Measurements from ENCODE around the gene CNTNAP4. TPM values are rescaled to one million over a fixed set of nuclear protein-coding genes. Genes with fewer than 3 reads are reported as not detected.

CNTNAP4 gene
- total and polyA plus RNA-seq, 2 of the 8 experiments (the other 6 are each of a cell fraction or from before 2014, with no cell fraction given): not detected

DNA sequence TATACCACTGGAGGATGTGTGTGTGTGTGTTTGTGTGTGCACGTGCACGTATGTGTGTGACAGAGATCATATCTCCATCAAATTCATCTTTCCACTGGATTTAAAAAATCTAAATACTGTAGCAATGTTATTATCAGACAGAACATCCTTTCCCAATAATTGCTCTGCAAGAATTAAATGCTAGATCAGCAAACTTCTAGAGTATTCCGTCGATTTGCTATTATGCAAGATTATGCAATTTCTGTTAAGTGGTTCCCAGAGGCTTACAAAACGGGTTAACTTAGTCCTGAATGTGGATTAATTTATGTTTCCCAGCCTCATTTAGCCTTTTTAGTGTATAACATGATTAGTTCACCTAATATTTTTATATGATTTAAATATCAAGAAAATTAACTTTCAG lies 44.5 kb upstream of the CNTNAP4 start (continued):
- TF ChIP-seq TEAD4 (IDR thresholded peaks at IDR 0.05; ENCODE audit: low read depth, low read length): no peak
- TF ChIP-seq RAD21 (IDR thresholded peaks at IDR 0.05 in 1 of 2, conservative IDR thresholded peaks at IDR 0.05 in 1 of 2; ENCODE audit: low read depth in 2 of 2, low read length in 2 of 2): no peak
- TF ChIP-seq CTBP2 (IDR thresholded peaks at IDR 0.05; ENCODE audit: borderline replicate concordance, insufficient read depth, insufficient read length, low read length): no peak
- no peak for TF ChIP-seq EZH2 (IDR thresholded peaks at IDR 0.05; ENCODE audit: low read depth, low read length, severe bottlenecking)
